PFSK-1 (cell line): ENCODE results near the gene PCED1A.
A peak's percentile ranks its signal among the peaks of the same experiment; 100 is the strongest.

Experiments
- FOXP2 ChIP-seq: optimal IDR thresholded peaks from 2 replicates; pipeline ENCODE3; 2011; ENCODE audit warnings: borderline replicate concordance, control low read depth, inconsistent platforms; ENCODE audit not compliant: insufficient read depth; ENCODE audit errors: extremely low read length, extremely low read depth
- POLR2AphosphoS5 ChIP-seq: IDR thresholded peaks from 2 replicates; pipeline ENCODE4 v1.6.1; 2012; ENCODE audit warnings: low read depth, mild to moderate bottlenecking, control low read depth, low read length, moderate library complexity
- SIN3A ChIP-seq: IDR thresholded peaks from 2 replicates; pipeline ENCODE4 v1.6.1; 2012; ENCODE audit warnings: mild to moderate bottlenecking, low read length, moderate library complexity, borderline replicate concordance; ENCODE audit not compliant: insufficient read depth
- TAF1 ChIP-seq: IDR thresholded peaks from 2 replicates; pipeline ENCODE4 v1.6.1; 2012; ENCODE audit warnings: low read length, control low read depth, borderline replicate concordance; ENCODE audit not compliant: insufficient read depth
- TF ChIP-seq, protein P1 (sequence below), 2 experiments: IDR thresholded peaks; 2 replicates each; pipeline versions ENCODE4 v1.6.1 to v1.8.0; 2011 to 2012; ENCODE audit warnings: low read depth in 2 of 2, low read length in 2 of 2, control low read depth in 1 of 2, inconsistent platforms in 1 of 2, mild to moderate bottlenecking in 1 of 2, moderate library complexity in 1 of 2; ENCODE audit not compliant: insufficient read depth in 1 of 2

PCED1A gene

DNA sequence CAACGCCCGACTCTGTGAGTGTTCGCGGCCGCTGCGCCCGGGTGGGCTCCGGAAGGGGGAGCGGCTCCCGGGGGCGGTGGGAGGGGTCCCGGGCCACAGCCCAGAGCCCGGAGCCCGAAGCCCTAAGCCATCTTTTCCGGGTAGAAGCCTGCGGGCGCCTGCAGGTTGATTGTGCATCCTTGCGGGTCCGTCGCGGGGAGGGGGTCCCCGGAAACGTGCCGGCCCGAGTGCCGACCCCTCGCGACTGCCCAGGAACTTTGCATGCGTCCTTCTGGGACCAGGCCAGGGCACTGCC lies 33.2 kb upstream of the PCED1A start:
- TF ChIP-seq TAF1 (no peak), POLR2AphosphoS5 (no peak), FOXP2 (no peak), SIN3A (no peak)
- TF ChIP-seq, protein P1, sequence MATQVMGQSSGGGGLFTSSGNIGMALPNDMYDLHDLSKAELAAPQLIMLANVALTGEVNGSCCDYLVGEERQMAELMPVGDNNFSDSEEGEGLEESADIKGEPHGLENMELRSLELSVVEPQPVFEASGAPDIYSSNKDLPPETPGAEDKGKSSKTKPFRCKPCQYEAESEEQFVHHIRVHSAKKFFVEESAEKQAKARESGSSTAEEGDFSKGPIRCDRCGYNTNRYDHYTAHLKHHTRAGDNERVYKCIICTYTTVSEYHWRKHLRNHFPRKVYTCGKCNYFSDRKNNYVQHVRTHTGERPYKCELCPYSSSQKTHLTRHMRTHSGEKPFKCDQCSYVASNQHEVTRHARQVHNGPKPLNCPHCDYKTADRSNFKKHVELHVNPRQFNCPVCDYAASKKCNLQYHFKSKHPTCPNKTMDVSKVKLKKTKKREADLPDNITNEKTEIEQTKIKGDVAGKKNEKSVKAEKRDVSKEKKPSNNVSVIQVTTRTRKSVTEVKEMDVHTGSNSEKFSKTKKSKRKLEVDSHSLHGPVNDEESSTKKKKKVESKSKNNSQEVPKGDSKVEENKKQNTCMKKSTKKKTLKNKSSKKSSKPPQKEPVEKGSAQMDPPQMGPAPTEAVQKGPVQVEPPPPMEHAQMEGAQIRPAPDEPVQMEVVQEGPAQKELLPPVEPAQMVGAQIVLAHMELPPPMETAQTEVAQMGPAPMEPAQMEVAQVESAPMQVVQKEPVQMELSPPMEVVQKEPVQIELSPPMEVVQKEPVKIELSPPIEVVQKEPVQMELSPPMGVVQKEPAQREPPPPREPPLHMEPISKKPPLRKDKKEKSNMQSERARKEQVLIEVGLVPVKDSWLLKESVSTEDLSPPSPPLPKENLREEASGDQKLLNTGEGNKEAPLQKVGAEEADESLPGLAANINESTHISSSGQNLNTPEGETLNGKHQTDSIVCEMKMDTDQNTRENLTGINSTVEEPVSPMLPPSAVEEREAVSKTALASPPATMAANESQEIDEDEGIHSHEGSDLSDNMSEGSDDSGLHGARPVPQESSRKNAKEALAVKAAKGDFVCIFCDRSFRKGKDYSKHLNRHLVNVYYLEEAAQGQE (IDR thresholded peaks at IDR 0.05; ENCODE audit: insufficient read depth in 1 of 2, low read depth in 2 of 2, low read length in 2 of 2) = no peak

- TF ChIP-seq SIN3A = no peak
- peak; percentile 73; the same call in 1 of the 2 replicates for TF ChIP-seq TAF1
- peak; percentile 73 for TF ChIP-seq FOXP2
- peak; percentile 96 for TF ChIP-seq POLR2AphosphoS5
- TF ChIP-seq, protein P1 (IDR thresholded peaks at IDR 0.05; ENCODE audit: insufficient read depth in 1 of 2, low read depth in 2 of 2, low read length in 2 of 2) = no peak
Measured at GRCh38 chr20:2873010-2873746, 32.7 kb upstream of the PCED1A start, which contains the start of gene PTPRA. PTPRA (plus strand) TSS chr20:2873481; CDS start chr20:2964278, 90,797 bp downstream.

DNA sequence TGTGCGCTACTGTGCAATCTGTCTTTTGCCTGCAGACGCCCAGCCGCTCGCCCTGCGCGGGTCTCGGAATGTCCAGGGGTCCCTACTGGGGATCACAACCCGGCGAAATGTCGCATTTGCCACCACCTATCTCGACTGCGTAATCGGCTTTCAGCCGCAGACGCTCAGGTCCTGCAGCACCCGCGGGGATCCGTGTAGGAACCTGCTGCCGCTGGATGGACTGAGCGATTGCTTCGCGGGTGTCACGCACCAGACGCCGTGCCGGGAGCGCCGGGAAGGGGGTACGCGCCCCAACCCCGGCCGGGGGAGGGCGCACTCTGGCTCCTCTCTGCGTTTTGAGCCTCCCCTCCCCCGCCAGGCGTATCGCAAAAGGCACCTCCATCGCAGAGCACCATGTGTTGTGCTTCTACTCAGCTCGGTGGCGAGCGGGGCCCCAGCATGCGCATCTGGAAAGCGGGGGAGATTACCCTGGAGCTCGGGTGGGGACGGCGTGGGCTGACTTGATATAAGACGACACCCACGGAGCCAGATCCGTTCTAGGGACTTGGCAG lies 32.1 kb upstream of the PCED1A start:
- TF ChIP-seq, protein P1 (IDR thresholded peaks at IDR 0.05; ENCODE audit: insufficient read depth in 1 of 2, low read depth in 2 of 2, low read length in 2 of 2) = no peak
- TF ChIP-seq TAF1 (no peak), POLR2AphosphoS5 (no peak), SIN3A (no peak), FOXP2 (no peak)

DNA sequence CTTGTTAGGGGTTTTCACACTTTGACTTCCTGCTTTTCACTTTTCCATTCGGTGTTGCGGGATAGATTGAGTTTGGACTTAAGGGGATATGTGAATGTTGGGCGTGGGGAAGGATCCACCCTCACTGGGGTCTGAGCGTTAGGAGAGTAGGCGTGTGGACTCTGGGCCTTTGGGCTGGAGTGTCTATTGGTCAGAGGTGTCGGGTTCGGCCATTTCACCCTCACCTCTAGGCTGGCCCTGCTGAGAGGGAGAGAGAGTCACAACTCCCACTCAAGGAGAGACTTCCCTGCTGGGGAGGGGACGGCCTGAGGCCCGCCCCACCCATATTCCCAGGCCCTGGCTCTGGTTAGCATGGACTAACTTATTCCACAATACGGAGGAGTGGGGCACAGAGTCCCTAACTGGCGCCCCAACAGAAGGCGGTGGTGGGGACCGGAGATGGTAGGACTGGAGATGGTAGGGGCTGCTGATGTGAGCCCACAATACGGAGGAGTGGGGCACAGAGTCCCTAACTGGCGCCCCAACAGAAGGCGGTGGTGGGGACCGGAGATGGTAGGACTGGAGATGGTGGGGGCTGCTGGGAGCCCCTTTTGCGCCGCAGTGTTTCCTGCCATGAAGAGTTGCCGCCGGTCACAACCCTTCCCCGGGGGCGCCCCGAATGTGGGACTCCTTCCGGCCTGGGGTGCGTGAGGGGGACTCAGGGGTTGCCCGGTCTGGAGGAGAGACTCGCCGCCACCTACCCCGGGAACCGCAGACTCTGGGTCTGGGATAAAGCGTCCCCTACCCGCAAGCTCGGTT lies 31.4 kb upstream of the PCED1A start:
- TF ChIP-seq, protein P1 (IDR thresholded peaks at IDR 0.05; ENCODE audit: insufficient read depth in 1 of 2, low read depth in 2 of 2, low read length in 2 of 2) = no peak
- TF ChIP-seq SIN3A = no peak
- TF ChIP-seq FOXP2 = no peak
- TF ChIP-seq POLR2AphosphoS5 = no peak
- no peak for TF ChIP-seq TAF1
